Lung (tissue), 16 donors: ENCODE data around the gene KLK5. TPM values are rescaled to one million over a fixed set of nuclear protein-coding genes. Genes with fewer than 3 reads are reported as not detected.

Experiments
- ATAC-seq: fragments of 200-7000 bp; cut with Tn5 transposase; one replicate; pipeline ENCODE4 v1.9.1; 2020; ENCODE audit warnings: moderate number of reproducible peaks; ENCODE audit not compliant: insufficient read depth, low FRiP score
- DNase-seq, 3 donors: peaks; one replicate each; pipeline ENCODE4 v3.0.0-alpha.2; 2013 to 2017
- H3K27ac ChIP-seq, 2 donors: one replicate each; pipeline ENCODE4 v1.5.1; 2013; ENCODE audit warnings: mild to moderate bottlenecking in 2 of 2, moderate library complexity in 2 of 2, control low read depth in 1 of 2, inconsistent platforms in 1 of 2, low read depth in 1 of 2, low read length in 1 of 2
- H3K27me3 ChIP-seq, 3 donors: one replicate each; pipeline ENCODE4 v1.5.1; 2013; ENCODE audit warnings: low read length in 2 of 3; ENCODE audit not compliant: control insufficient read depth in 3 of 3, insufficient read depth in 3 of 3
- H3K36me3 ChIP-seq, 4 donors: one replicate each; pipeline ENCODE4 v1.5.1; 2013; ENCODE audit warnings: low read length in 4 of 4, mild to moderate bottlenecking in 1 of 4, moderate library complexity in 1 of 4; ENCODE audit not compliant: control insufficient read depth in 4 of 4, insufficient read depth in 4 of 4
- H3K4me1 ChIP-seq, 5 donors: one replicate each; pipeline ENCODE4 v1.5.1; 2013; ENCODE audit warnings: low read length in 5 of 5, mild to moderate bottlenecking in 2 of 5, moderate library complexity in 1 of 5; ENCODE audit not compliant: control insufficient read depth in 5 of 5, insufficient read depth in 5 of 5
- H3K4me3 ChIP-seq: one replicate; pipeline ENCODE4 v1.5.1; 2013; ENCODE audit warnings: mild to moderate bottlenecking, control low read depth, moderate library complexity
- H3K9ac ChIP-seq, 2 donors: one replicate each; pipeline ENCODE4 v1.5.1; 2013; ENCODE audit warnings: low read length in 2 of 2, control low read depth in 1 of 2; ENCODE audit not compliant: insufficient read depth in 1 of 2
- H3K9me3 ChIP-seq, 4 donors: one replicate each; pipeline ENCODE4 v1.5.1; 2013; ENCODE audit warnings: low read length in 3 of 4, mild to moderate bottlenecking in 1 of 4, moderate library complexity in 1 of 4; ENCODE audit not compliant: control insufficient read depth in 4 of 4, insufficient read depth in 3 of 4
- CTCF ChIP-seq: IDR thresholded peaks from 2 replicates; pipeline ENCODE4 v1.5.1; 2012; ENCODE audit warnings: mild to moderate bottlenecking; ENCODE audit errors: control extremely low read depth, extremely low read depth
- WGBS, 2 donors: extraction: QIAGEN DNeasy Blood & Tissue Kit; methylation state at CpG; one replicate each; pipeline ENCODE4 v1.1.7; 2013; 5-methylcytosine and 5-hydroxymethylcytosine counted together
- long read RNA-seq, 5 donors: transcript quantifications; one replicate each; lab custom pipeline, GENCODE V29; 2026
- polyA plus RNA-seq, 2 donors: library from polyadenylated mRNA; stranded (reverse); fragments of 200-250 nt; gene quantifications; one replicate each; pipeline ENCODE4 v1.2.1, GENCODE V29; 2013
- total RNA-seq, 2 donors: library from RNA; depleted of rRNA in 1 of 2; stranded (reverse); fragments of >200 nt in 1 of 2; gene quantifications; one replicate each; pipeline ENCODE4 v1.2.1, GENCODE V29; 2014 to 2021
- donor health status: control.
- donor health status: control.
- donor health status: Bipolar disorder and iron deficiency.
- donor health status: healthy.
- donor health status: DM: yes; HTN: yes; CAD: no.

The KLK5 gene
- total RNA-seq (under 1 TPM in 1 of 2 donors, not detected in 1; 0.60 TPM), polyA plus RNA-seq (under 1 TPM in 1 of 2 donors, not detected in 1; 0.06 TPM)
- long read RNA-seq, donor 1: 0 reads
- long read RNA-seq, donor 2: 0 reads
- long read RNA-seq, donor 3, partial matches to known transcripts: 0 of 1 reads
- long read RNA-seq, donor 3, other reads (novel, unspliced or antisense): 0 of 1 reads
- long read RNA-seq, donor 4: 0 reads
- long read RNA-seq, donor 5: 0 reads

- H3K9me3 ChIP-seq: peaks cover 0 to 2% (median 0%) of the 10 kb centered on the region in 4 donors
- H3K9ac ChIP-seq: no peak within 1 kb of the TSS
- H3K27ac ChIP-seq: no peak within 1 kb of the TSS
- no peak within 1 kb of the TSS for H3K4me3 ChIP-seq
- H3K36me3 ChIP-seq: no peaks in the 10 kb centered on the region
- DNase-seq: peak in 1 of 3 donors; percentile 1
- no peak for TF ChIP-seq CTCF
- H3K27me3 ChIP-seq: peaks cover 0 to 6% (median 4%) of the 10 kb centered on the region in 3 donors
- ATAC-seq: no peak
- 11 to 15% methylated on average over 7 of the region's 7 CpGs for WGBS, 2 donors
- H3K4me1 ChIP-seq: no peaks in the 10 kb centered on the region
Measured at GRCh38 chr19:50952910-50953309, at the start of gene KLK5. Gene KLK5, minus strand, starts transcription at chr19:50953038. Its CDS starts 381 bp downstream, at chr19:50952657.

- Histone ChIP-seq H3K4me3 (no peak overlapping the region), H3K27me3 (peaks cover 0 to 15% (median 4%) of the 10 kb centered on the region in 3 donors), H3K9ac (no peak overlapping the region), H3K36me3 (no peaks in the 10 kb centered on the region), H3K9me3 (no peaks in the 10 kb centered on the region), H3K4me1 (no peaks in the 10 kb centered on the region), H3K27ac (no peak overlapping the region)
- no peak for DNase-seq
- no peak for TF ChIP-seq CTCF
- ATAC-seq: no peak
- WGBS, 2 donors: 37 to 40% methylated on average over 12 of the region's 12 CpGs
Measured at GRCh38 chr19:51002089-51002532, 49.3 kb upstream of the KLK5 start.

GRCh38 chr19:51001515-51001914 lies 48.7 kb upstream of the KLK5 start, which contains the start of gene KLK8:
Gene KLK8, minus strand, starts transcription at chr19:51001604. Its CDS starts 437 bp downstream, at chr19:51001167.
- Histone ChIP-seq H3K9ac (no peak within 1 kb of the TSS), H3K9me3 (no peaks in the 10 kb centered on the region), H3K36me3 (no peaks in the 10 kb centered on the region), H3K27ac (no peak within 1 kb of the TSS), H3K4me3 (no peak within 1 kb of the TSS), H3K27me3 (peaks cover 0 to 15% (median 4%) of the 10 kb centered on the region in 3 donors), H3K4me1 (no peaks in the 10 kb centered on the region)
- ATAC-seq: no peak
- no peak for DNase-seq
- TF ChIP-seq CTCF: no peak
- WGBS, 2 donors: 26 to 41% methylated on average over 7 of the region's 7 CpGs
